Peyer's patch (tissue), 4 donors: ENCODE data around the gene TNNT3.

ENCODE experiments used
- CTCF ChIP-seq, 6 experiments: fragments of 450-650 bp in 4 of 6; fragments of 200-600 bp in 2 of 6; sonication (generic) in 1 of 6; IDR thresholded peaks; one replicate each; pipeline ENCODE4 v1.5.1; 2017 to 2019; ENCODE audit warnings: antibody characterized with exemption in 6 of 6, mild to moderate bottlenecking in 3 of 6, moderate library complexity in 1 of 6
- POLR2A ChIP-seq, 2 donors: fragments of 450-650 bp; IDR thresholded peaks; one replicate each; pipeline ENCODE4 v1.5.1; 2017; ENCODE audit warnings: antibody characterized with exemption in 2 of 2, mild to moderate bottlenecking in 2 of 2, moderate library complexity in 2 of 2

DNA sequence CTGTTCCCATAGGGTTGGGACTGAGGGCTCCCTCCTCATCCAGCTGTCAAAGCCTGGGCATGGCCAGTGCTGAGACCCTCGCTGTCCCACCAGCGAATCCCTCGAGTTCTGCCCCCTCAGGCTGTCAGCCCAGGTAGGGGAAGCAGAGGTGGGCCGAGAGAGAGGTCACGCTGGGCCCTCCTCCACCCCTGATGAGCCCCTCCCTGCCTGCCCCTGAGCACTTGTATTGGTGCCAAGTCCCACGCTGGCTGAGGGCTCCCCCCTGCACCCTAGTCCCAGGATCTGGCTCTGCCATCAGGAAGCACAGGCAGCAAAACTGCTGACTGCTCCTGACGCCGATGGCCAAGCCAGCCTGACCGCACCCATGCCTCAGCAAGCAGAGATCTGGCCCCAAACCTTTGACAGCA is 31.2 kb upstream of the TNNT3 start:
- TF ChIP-seq CTCF (IDR thresholded peaks at IDR 0.05), result no peak
- TF ChIP-seq POLR2A (IDR thresholded peaks at IDR 0.05), result no peak
